ENCODE results near the gene ATXN7L1. TPM values are rescaled to one million over a fixed set of nuclear protein-coding genes. Genes with fewer than 3 reads are reported as not detected.

The ATXN7L1 gene
- total RNA-seq, 5 donors from 2014 or later (not counting 1 experiment from before 2014, with no cell fraction given): 42.3 to 54.7 (median 47.4) TPM

DNA sequence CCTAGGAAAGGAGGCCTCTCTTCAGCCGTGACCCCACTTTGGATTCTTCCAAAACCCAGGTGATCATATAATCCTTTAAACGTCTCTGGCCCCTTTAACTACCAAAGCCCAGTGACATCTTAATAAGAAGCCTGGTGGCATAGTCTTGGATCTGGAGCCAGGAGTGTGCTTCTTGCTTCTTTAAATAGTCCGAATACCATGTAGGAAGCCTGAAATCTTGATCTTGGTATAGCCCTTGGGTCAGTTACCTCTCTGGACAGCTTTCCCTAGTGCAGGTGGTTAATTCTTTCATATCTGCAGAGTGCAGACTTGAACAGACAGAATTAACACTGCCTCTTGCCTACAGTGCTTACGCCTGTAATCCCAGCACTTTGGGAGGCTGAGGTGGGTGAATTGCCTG lies 156.5 kb downstream of the ATXN7L1 start:
- no peaks in the 10 kb centered on the region for H3K27me3 ChIP-seq (replicated peaks in 1 of 2; ENCODE audit: control insufficient read depth in 2 of 2, extremely low read depth in 1 of 2, insufficient read depth in 2 of 2, low read length in 1 of 2)
- H3K9me3 ChIP-seq: no peaks in the 10 kb centered on the region
- H3K4me3 ChIP-seq (ENCODE audit: control insufficient read depth in 1 of 2, extremely low read depth in 1 of 2, low read length in 1 of 2): no peak overlapping the region
- Mint-ChIP-seq H3K4me1 (no peaks in the 10 kb centered on the region), H3K27me3 (no peaks in the 10 kb centered on the region), H3K9me3 (no peaks in the 10 kb centered on the region), H3K27ac (no peak overlapping the region), H3K4me3 (no peak overlapping the region), H3K36me3 (peaks cover 7% of the 10 kb centered on the region)
- WGBS (ENCODE audit: insufficient coverage): 71% methylated on average over 1 of the region's 4 CpGs
- ChIA-PET CTCF (interaction anchor here in 1 of 2 donors (0.6 kb wide), 1 partner anchor 455 kb away, joined by 6 read pairs; no protein-coding TSS in a partner anchor), POLR2A (interaction anchor here in 1 of 2 donors (0.5 kb wide), 1 partner anchor 12 kb away, joined by 6 read pairs; no protein-coding TSS in a partner anchor)
- DNase-seq: no peak
- H3K4me1 ChIP-seq (ENCODE audit: control insufficient read depth in 1 of 2, extremely low read depth in 1 of 2, insufficient read depth in 2 of 2, low read length in 2 of 2): no peaks in the 10 kb centered on the region
- ATAC-seq (replicated peaks in 1 of 4): no peak
- H3K27ac ChIP-seq (ENCODE audit: low read length): no peak overlapping the region
- peaks cover 0 to 3% of the 10 kb centered on the region in 2 donors for H3K36me3 ChIP-seq (ENCODE audit: control insufficient read depth in 2 of 2, extremely low read depth in 1 of 2, insufficient read depth in 1 of 2, low read length in 1 of 2)

DNA sequence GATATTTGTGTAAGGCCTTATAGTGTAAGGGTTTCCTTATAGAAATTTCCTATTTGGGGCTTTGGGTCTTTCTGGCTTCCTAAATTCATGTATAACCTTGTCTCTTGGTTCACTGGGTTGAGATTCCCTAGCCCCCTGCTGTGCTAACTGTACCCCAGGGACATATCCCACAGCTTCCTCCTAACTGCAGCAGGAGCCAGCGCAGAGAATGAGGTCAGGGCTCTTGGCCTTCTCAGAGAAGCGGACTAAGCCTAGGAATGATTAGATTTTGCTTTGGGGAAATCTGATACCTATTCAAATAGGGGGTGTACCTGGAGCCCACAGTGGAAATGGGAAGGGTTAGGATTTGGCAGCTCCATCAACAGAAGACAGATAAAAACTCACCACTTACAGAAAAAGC lies 157.0 kb downstream of the ATXN7L1 start:
- ChIA-PET POLR2A (interaction anchor here in 1 of 2 donors (0.5 kb wide), 1 partner anchor 12 kb away, joined by 6 read pairs; no protein-coding TSS in a partner anchor), CTCF (interaction anchor here in 1 of 2 donors (0.6 kb wide), 1 partner anchor 455 kb away, joined by 6 read pairs; no protein-coding TSS in a partner anchor)
- WGBS (ENCODE audit: insufficient coverage): no CpG with 5 or more reads among the region's 2 CpGs
- Mint-ChIP-seq H3K9me3 (no peaks in the 10 kb centered on the region), H3K4me3 (no peak overlapping the region), H3K36me3 (peaks cover 3% of the 10 kb centered on the region), H3K4me1 (no peaks in the 10 kb centered on the region), H3K27ac (no peak overlapping the region), H3K27me3 (no peaks in the 10 kb centered on the region)
- H3K27ac ChIP-seq (ENCODE audit: low read length): no peak overlapping the region
- no peaks in the 10 kb centered on the region for H3K27me3 ChIP-seq (replicated peaks in 1 of 2; ENCODE audit: control insufficient read depth in 2 of 2, extremely low read depth in 1 of 2, insufficient read depth in 2 of 2, low read length in 1 of 2)
- H3K4me3 ChIP-seq (ENCODE audit: control insufficient read depth in 1 of 2, extremely low read depth in 1 of 2, low read length in 1 of 2): no peak overlapping the region
- H3K9me3 ChIP-seq: no peaks in the 10 kb centered on the region
- H3K36me3 ChIP-seq (ENCODE audit: control insufficient read depth in 2 of 2, extremely low read depth in 1 of 2, insufficient read depth in 1 of 2, low read length in 1 of 2): peaks cover 0 to 3% of the 10 kb centered on the region in 2 donors
- H3K4me1 ChIP-seq (ENCODE audit: control insufficient read depth in 1 of 2, extremely low read depth in 1 of 2, insufficient read depth in 2 of 2, low read length in 2 of 2): no peaks in the 10 kb centered on the region
- no peak for ATAC-seq (replicated peaks in 1 of 4)
- no peak for DNase-seq

DNA sequence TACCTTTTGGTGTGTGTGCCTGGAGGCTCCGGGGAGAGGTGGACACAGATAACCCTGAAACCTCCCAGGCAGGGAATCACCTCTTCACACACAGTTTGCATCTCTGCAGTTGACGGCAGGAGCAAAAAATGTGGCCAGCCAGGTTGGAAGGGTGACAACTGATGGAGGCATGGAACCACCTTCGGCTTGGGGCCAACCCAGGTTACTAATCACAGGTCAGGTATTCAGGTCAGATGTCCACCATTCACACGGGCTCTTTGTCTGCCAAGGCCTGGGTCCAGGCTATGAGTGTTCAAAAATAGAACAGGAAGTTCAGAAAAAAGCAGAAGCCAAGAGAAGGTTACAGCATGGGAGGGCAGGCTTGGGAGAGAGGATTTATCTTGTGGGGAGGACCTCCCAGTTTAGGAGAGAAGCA lies 157.9 kb downstream of the ATXN7L1 start:
- 75% methylated on average over 4 of the region's 4 CpGs for WGBS (ENCODE audit: insufficient coverage)
- H3K4me3 ChIP-seq (ENCODE audit: control insufficient read depth in 1 of 2, extremely low read depth in 1 of 2, low read length in 1 of 2): no peak overlapping the region
- Mint-ChIP-seq H3K36me3 (peaks cover 4% of the 10 kb centered on the region), H3K4me3 (no peak overlapping the region), H3K9me3 (no peaks in the 10 kb centered on the region), H3K27me3 (no peaks in the 10 kb centered on the region), H3K27ac (no peak overlapping the region), H3K4me1 (no peaks in the 10 kb centered on the region)
- H3K36me3 ChIP-seq (ENCODE audit: control insufficient read depth in 2 of 2, extremely low read depth in 1 of 2, insufficient read depth in 1 of 2, low read length in 1 of 2): peaks cover 3% of the 10 kb centered on the region in 2 donors
- CTCF ChIA-PET: interaction anchor here in 1 of 2 donors (0.6 kb wide), 1 partner anchor 17 kb away, joined by 3 read pairs; no protein-coding TSS in a partner anchor
- DNase-seq (no peak), ATAC-seq (replicated peaks in 1 of 4) (no peak)
- POLR2A ChIA-PET: no interaction called here
- H3K4me1 ChIP-seq (ENCODE audit: control insufficient read depth in 1 of 2, extremely low read depth in 1 of 2, insufficient read depth in 2 of 2, low read length in 2 of 2): no peaks in the 10 kb centered on the region
- H3K9me3 ChIP-seq: no peaks in the 10 kb centered on the region
- H3K27me3 ChIP-seq (replicated peaks in 1 of 2; ENCODE audit: control insufficient read depth in 2 of 2, extremely low read depth in 1 of 2, insufficient read depth in 2 of 2, low read length in 1 of 2): no peaks in the 10 kb centered on the region
- H3K27ac ChIP-seq (ENCODE audit: low read length): no peak overlapping the region

- Mint-ChIP-seq H3K27ac (no peak overlapping the region), H3K9me3 (peaks cover 6 to 17% (median 11%) of the 10 kb centered on the region in 3 donors), H3K36me3 (peaks cover 24% of the 10 kb centered on the region), H3K4me3 (no peak overlapping the region), H3K27me3 (no peaks in the 10 kb centered on the region), H3K4me1 (no peaks in the 10 kb centered on the region)
- peaks cover 3% of the 10 kb centered on the region for H3K9me3 ChIP-seq
- H3K4me3 ChIP-seq (ENCODE audit: control insufficient read depth in 1 of 2, extremely low read depth in 1 of 2, low read length in 1 of 2): no peak overlapping the region
- POLR2A ChIA-PET: no interaction called here
- no peak for ATAC-seq (replicated peaks in 1 of 4)
- CTCF ChIA-PET: no interaction called here
- DNase-seq: no peak
- no peaks in the 10 kb centered on the region for H3K27me3 ChIP-seq (replicated peaks in 1 of 2; ENCODE audit: control insufficient read depth in 2 of 2, extremely low read depth in 1 of 2, insufficient read depth in 2 of 2, low read length in 1 of 2)
- H3K4me1 ChIP-seq (ENCODE audit: control insufficient read depth in 1 of 2, extremely low read depth in 1 of 2, insufficient read depth in 2 of 2, low read length in 2 of 2): no peaks in the 10 kb centered on the region
- no peak overlapping the region for H3K27ac ChIP-seq (ENCODE audit: low read length)
- peaks cover 0 to 6% of the 10 kb centered on the region in 2 donors for H3K36me3 ChIP-seq (ENCODE audit: control insufficient read depth in 2 of 2, extremely low read depth in 1 of 2, insufficient read depth in 1 of 2, low read length in 1 of 2)
Observed at GRCh38 chr7:105715528-105715927, 160.9 kb downstream of the ATXN7L1 start.

DNA sequence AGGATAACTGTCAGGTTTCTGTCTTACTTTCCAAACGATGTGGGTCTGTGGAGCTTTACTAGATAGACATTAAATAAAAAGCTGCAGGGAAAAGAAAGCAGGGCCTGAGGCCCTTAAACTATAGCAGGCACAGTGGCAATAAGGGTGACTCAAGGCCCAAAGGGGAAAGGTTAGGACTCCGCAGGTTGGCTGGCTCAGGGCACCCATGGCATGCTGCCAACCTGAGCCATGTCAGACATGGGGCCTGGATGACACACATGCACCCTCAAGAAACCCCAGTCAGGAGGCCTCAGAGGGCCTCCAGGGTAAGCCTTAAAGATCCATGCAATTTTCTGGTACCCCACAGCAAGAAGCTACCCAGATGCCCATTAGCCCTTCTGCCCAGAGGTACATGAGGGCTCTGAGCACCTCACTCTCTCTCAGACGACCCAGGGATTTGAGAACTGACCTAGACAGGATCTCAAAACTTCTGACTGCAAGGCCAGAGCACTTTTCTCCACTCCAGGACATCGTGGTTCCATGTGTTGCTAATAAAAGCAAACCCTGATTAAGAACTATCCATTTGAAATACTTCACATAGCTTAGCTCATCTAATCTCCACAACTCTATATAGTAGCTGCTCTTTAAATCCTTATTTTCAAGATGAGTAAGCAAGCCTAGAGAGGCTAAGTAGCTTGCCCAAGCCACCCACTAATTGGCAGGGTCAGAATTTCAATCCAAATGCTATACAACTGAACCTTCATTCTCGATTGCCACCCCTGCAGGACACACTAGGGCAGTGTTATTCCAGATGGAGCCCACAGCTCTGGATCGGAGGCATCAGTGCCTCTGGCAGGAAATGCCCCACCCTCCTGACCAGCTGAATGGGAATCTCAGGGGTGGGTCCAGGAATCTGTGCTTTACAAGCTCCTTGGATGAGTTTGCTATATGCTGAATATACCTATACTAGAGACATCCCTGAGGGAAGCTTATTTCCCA lies 162.6 kb downstream of the ATXN7L1 start:
- Histone ChIP-seq H3K4me1 (ENCODE audit: control insufficient read depth in 1 of 2, extremely low read depth in 1 of 2, insufficient read depth in 2 of 2, low read length in 2 of 2) (no peaks in the 10 kb centered on the region), H3K9me3 (peaks cover 3% of the 10 kb centered on the region), H3K4me3 (ENCODE audit: control insufficient read depth in 1 of 2, extremely low read depth in 1 of 2, low read length in 1 of 2) (no peak overlapping the region), H3K36me3 (ENCODE audit: control insufficient read depth in 2 of 2, extremely low read depth in 1 of 2, insufficient read depth in 1 of 2, low read length in 1 of 2) (peaks cover 0 to 6% of the 10 kb centered on the region in 2 donors), H3K27me3 (replicated peaks in 1 of 2; ENCODE audit: control insufficient read depth in 2 of 2, extremely low read depth in 1 of 2, insufficient read depth in 2 of 2, low read length in 1 of 2) (no peaks in the 10 kb centered on the region), H3K27ac (ENCODE audit: low read length) (no peak overlapping the region)
- peaks cover 28% of the 10 kb centered on the region for H3K36me3 Mint-ChIP-seq
- 72% methylated on average over 5 of the region's 6 CpGs for WGBS (ENCODE audit: insufficient coverage)
- peaks cover 10 to 21% (median 13%) of the 10 kb centered on the region in 3 donors for H3K9me3 Mint-ChIP-seq
- ATAC-seq (replicated peaks in 1 of 4): no peak
- no peak overlapping the region for H3K4me3 Mint-ChIP-seq
- DNase-seq: no peak
- H3K27me3 Mint-ChIP-seq: no peaks in the 10 kb centered on the region
- CTCF ChIA-PET: interaction anchor here (0.5 to 1.1 kb wide), 2 partner anchors 50 to 279 kb away, joined by 3 to 5 read pairs; no protein-coding TSS in a partner anchor
- H3K4me1 Mint-ChIP-seq: peaks cover 0 to under 1% (median 0%) of the 10 kb centered on the region in 3 donors
- POLR2A ChIA-PET: interaction anchor here in 1 of 2 donors (0.5 to 0.6 kb wide), 2 partner anchors 83 to 132 kb away, joined by 3 read pairs; no protein-coding TSS in a partner anchor
- H3K27ac Mint-ChIP-seq: no peak overlapping the region

- POLR2A ChIA-PET: interaction anchor here in 1 of 2 donors (0.6 kb wide), 1 partner anchor 84 kb away, joined by 3 read pairs; no protein-coding TSS in a partner anchor
- H3K9me3 ChIP-seq: peaks cover 3% of the 10 kb centered on the region
- H3K27ac ChIP-seq (ENCODE audit: low read length): no peak overlapping the region
- H3K4me3 ChIP-seq (ENCODE audit: control insufficient read depth in 1 of 2, extremely low read depth in 1 of 2, low read length in 1 of 2): no peak overlapping the region
- H3K27me3 Mint-ChIP-seq: no peaks in the 10 kb centered on the region
- no peak overlapping the region for H3K27ac Mint-ChIP-seq
- H3K27me3 ChIP-seq (replicated peaks in 1 of 2; ENCODE audit: control insufficient read depth in 2 of 2, extremely low read depth in 1 of 2, insufficient read depth in 2 of 2, low read length in 1 of 2): no peaks in the 10 kb centered on the region
- CTCF ChIA-PET: interaction anchor here in 1 of 2 donors (1.1 kb wide), 1 partner anchor 50 kb away, joined by 3 read pairs; no protein-coding TSS in a partner anchor
- H3K4me1 ChIP-seq (ENCODE audit: control insufficient read depth in 1 of 2, extremely low read depth in 1 of 2, insufficient read depth in 2 of 2, low read length in 2 of 2): peaks cover 4 to 5% of the 10 kb centered on the region in 2 experiments
- ATAC-seq (replicated peaks in 1 of 4) (no peak), DNase-seq (no peak)
- H3K4me1 Mint-ChIP-seq: peaks cover 7 to 10% (median 9%) of the 10 kb centered on the region in 3 donors
- H3K36me3 ChIP-seq (ENCODE audit: control insufficient read depth in 2 of 2, extremely low read depth in 1 of 2, insufficient read depth in 1 of 2, low read length in 1 of 2): peaks cover 0 to 6% of the 10 kb centered on the region in 2 donors
- peaks cover 10 to 21% (median 13%) of the 10 kb centered on the region in 3 donors for H3K9me3 Mint-ChIP-seq
- H3K36me3 Mint-ChIP-seq: peaks cover 28% of the 10 kb centered on the region
- 70% methylated on average over 2 of the region's 3 CpGs for WGBS (ENCODE audit: insufficient coverage)
- H3K4me3 Mint-ChIP-seq: no peak overlapping the region
Observed at GRCh38 chr7:105712877-105713276, 163.5 kb downstream of the ATXN7L1 start.

All from T-cell (primary cell).